Left lung (tissue), 10 donors: ENCODE measurements around the gene EIF3D. TPM values are rescaled to one million over a fixed set of nuclear protein-coding genes. Genes with fewer than 3 reads are reported as not detected.

Experiments
- ATAC-seq: fragments of 200-7000 bp; cut with Tn5 transposase; one replicate; pipeline ENCODE4 v1.9.1; 2020; ENCODE audit warnings: moderate library complexity
- DNase-seq, 4 donors: peaks; one replicate each; pipeline ENCODE4 v3.0.0-alpha.2; 2013 to 2020
- H3K27ac ChIP-seq, 2 donors: fragments of 200-600 bp; sonication (generic) in 1 of 2; one replicate each; pipeline versions ENCODE4 v1.5.0 to v1.8.0; 2020 to 2021
- H3K27me3 ChIP-seq, 2 donors: fragments of 200-600 bp; sonication (generic) in 1 of 2; one replicate each; pipeline versions ENCODE4 v1.5.0 to v1.8.0; 2020 to 2021
- H3K36me3 ChIP-seq, 2 donors: fragments of 200-600 bp; sonication (generic) in 1 of 2; one replicate each; pipeline versions ENCODE4 v1.5.0 to v1.8.0; 2020 to 2021
- H3K4me1 ChIP-seq, 2 donors: fragments of 200-600 bp; one replicate each; pipeline ENCODE4 v1.8.0; 2021
- H3K4me3 ChIP-seq, 2 donors: fragments of 200-600 bp; sonication (generic) in 1 of 2; one replicate each; pipeline versions ENCODE4 v1.5.0 to v1.8.0; 2020 to 2021; ENCODE audit warnings: mild to moderate bottlenecking in 1 of 2
- H3K9me3 ChIP-seq, 2 donors: fragments of 200-600 bp; sonication (generic) in 1 of 2; one replicate each; pipeline versions ENCODE4 v1.5.0 to v1.8.0; 2020 to 2021
- intact Hi-C, 2 donors: fragments of 100-400 bp; cut with DNase I; formaldehyde crosslinking; loops; one replicate each; pipeline versions ENCODE4 v1.11.2 to v1.14.2; 2022
- polyA plus RNA-seq, 6 donors: library from polyadenylated mRNA; unstranded; fragments of 120-200 nt; gene quantifications; one replicate each; pipeline ENCODE4 v1.2.1, GENCODE V29; 2013; ENCODE audit not compliant: insufficient read length in 6 of 6
- total RNA-seq, 2 donors: library from RNA; stranded (reverse); fragmentation: NEBNext Ultra II Directional; extraction: Animal tissue kit (Norgen Biotek cat#: 25700); gene quantifications; one replicate each; pipeline ENCODE4 v1.2.1, GENCODE V29; 2021
- TF ChIP-seq, protein P1 (sequence below), 2 donors: fragments of 200-600 bp; sonication (generic) in 1 of 2; IDR thresholded peaks; one replicate each; pipeline versions ENCODE4 v1.5.0 to v1.8.0; 2021; ENCODE audit warnings: antibody characterized with exemption in 2 of 2
- donor health status: DM: no; HTN: yes; CAD: no.
- donor health status: DM: no; HTN: no; CAD: no.

The EIF3D gene
- total and polyA plus RNA-seq, 8 donors = 116 to 294 (median 273) TPM

DNA sequence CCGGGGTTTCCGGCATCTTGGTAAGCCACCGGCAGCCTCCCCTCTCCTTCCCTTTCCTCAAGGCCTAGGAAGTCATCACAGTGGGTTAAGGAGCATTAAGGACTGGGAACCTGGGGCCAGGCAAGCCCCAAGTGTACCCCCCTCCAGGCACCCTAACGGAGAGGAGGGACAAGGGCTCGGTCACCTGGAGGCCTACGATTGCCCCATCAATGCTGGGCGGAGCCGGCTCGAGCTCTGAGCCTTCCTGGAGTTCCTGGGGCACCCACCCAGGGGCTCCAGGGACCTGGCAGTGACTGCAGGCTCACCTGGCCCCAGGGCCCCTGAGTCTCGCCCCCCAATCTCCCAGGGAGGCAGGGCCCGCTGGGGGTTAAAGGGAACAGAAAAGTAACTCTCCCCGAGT lies 34.5 kb upstream of the EIF3D start:
- DNase-seq (no peak), ATAC-seq (no peak)
- H3K36me3 ChIP-seq = no peaks in the 10 kb centered on the region
- intact Hi-C loops = no loop called here
- TF ChIP-seq, protein P1, sequence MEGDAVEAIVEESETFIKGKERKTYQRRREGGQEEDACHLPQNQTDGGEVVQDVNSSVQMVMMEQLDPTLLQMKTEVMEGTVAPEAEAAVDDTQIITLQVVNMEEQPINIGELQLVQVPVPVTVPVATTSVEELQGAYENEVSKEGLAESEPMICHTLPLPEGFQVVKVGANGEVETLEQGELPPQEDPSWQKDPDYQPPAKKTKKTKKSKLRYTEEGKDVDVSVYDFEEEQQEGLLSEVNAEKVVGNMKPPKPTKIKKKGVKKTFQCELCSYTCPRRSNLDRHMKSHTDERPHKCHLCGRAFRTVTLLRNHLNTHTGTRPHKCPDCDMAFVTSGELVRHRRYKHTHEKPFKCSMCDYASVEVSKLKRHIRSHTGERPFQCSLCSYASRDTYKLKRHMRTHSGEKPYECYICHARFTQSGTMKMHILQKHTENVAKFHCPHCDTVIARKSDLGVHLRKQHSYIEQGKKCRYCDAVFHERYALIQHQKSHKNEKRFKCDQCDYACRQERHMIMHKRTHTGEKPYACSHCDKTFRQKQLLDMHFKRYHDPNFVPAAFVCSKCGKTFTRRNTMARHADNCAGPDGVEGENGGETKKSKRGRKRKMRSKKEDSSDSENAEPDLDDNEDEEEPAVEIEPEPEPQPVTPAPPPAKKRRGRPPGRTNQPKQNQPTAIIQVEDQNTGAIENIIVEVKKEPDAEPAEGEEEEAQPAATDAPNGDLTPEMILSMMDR (IDR thresholded peaks at IDR 0.05) = no peak
- no peaks in the 10 kb centered on the region for H3K4me1 ChIP-seq
- no peaks in the 10 kb centered on the region for H3K9me3 ChIP-seq
- H3K27ac ChIP-seq = no peak overlapping the region
- peaks cover 12 to 65% of the 10 kb centered on the region in 2 donors for H3K27me3 ChIP-seq
- H3K4me3 ChIP-seq = no peak overlapping the region

DNA sequence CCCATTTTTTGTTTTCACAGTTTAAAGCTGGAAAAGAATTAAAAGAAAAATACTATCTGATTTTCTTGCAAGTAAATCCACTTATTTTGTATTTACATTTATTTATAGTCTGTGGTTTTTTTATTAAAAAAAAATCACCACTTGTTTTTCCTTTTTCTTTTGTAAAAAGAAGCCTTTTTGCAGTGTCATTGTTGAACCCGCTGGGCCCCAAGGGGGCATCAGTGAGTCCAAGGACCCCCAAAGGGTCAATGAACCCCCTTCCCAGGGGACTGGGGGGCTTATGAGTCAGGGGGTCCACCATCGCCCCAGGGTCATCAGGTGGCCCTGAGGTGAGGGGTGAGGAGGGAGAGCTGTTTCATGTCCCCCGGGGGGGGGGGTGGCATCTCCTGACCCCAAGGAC lies 34.0 kb upstream of the EIF3D start:
- intact Hi-C loops = no loop called here
- ATAC-seq (no peak), DNase-seq (no peak)
- no peak overlapping the region for H3K27ac ChIP-seq
- no peaks in the 10 kb centered on the region for H3K9me3 ChIP-seq
- TF ChIP-seq, protein P1 (IDR thresholded peaks at IDR 0.05) = no peak
- H3K36me3 ChIP-seq = no peaks in the 10 kb centered on the region
- H3K4me3 ChIP-seq = no peak overlapping the region
- peaks cover 12 to 60% of the 10 kb centered on the region in 2 donors for H3K27me3 ChIP-seq
- no peaks in the 10 kb centered on the region for H3K4me1 ChIP-seq

DNA sequence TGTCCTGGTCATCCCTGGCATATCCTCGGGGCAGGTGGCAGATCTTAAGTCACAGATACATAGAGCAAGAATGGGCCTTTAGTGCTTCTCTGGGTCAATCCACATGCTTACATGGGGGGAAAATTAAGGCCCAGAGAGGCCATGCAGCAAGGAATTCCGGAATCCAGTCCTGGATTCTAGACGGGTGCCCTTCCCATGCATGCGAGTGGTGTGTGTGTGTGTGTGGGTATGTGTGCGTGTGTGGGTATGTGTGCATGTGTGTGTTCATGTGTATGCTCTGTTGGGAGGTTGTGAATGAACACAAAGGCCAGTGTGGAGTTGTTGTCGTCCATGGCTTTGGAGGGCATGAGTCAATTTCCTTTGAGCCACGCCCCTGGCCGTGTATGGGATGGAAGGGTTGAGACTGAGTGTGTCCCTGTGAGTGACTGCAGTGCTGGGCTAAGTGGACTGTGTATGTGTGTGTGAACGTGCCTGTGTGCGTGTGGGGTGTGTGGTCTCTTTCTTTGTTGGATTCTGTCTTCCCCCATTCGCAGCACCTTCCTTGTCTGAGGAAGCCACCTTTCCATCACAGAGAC lies 33.4 kb upstream of the EIF3D start:
- Histone ChIP-seq H3K4me3 (no peak overlapping the region), H3K27ac (no peak overlapping the region), H3K36me3 (no peaks in the 10 kb centered on the region), H3K27me3 (peaks cover 12 to 58% of the 10 kb centered on the region in 2 donors), H3K4me1 (no peaks in the 10 kb centered on the region), H3K9me3 (no peaks in the 10 kb centered on the region)
- DNase-seq (no peak), ATAC-seq (peak; percentile 63)
- intact Hi-C loops = no loop called here
- TF ChIP-seq, protein P1 (IDR thresholded peaks at IDR 0.05) = no peak

DNA sequence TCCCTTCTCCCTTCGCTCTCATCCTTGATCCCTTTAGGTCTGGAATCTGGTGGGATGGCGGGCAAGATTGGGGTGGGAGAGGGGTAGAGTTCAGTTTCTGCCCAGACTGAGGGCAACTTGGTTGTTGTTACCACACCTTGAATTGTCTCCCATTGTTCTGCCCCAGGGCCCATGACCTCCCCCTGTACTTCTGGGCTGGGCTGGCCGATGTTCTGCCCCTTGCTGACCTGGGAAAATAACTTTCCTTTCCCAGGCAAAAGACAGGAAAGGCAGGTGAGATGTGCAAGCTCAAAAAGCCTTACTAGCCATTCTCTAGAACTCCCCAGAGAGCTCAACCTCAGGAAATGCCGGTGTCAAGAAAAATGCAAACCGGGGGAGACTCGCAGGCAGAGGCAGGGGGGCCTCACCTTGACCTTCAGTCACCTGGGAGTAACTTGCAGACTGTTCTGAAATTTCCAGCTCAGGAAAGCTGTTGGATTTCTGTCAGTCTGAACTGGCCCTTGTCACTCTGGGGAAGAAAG lies 32.4 kb upstream of the EIF3D start:
- Histone ChIP-seq H3K27me3 (peaks cover 12 to 56% of the 10 kb centered on the region in 2 donors), H3K27ac (no peak overlapping the region), H3K9me3 (no peaks in the 10 kb centered on the region), H3K36me3 (no peaks in the 10 kb centered on the region), H3K4me3 (no peak overlapping the region), H3K4me1 (no peaks in the 10 kb centered on the region)
- ATAC-seq = no peak
- no peak for DNase-seq
- TF ChIP-seq, protein P1 (IDR thresholded peaks at IDR 0.05) = no peak
- intact Hi-C loops = no loop called here

DNA sequence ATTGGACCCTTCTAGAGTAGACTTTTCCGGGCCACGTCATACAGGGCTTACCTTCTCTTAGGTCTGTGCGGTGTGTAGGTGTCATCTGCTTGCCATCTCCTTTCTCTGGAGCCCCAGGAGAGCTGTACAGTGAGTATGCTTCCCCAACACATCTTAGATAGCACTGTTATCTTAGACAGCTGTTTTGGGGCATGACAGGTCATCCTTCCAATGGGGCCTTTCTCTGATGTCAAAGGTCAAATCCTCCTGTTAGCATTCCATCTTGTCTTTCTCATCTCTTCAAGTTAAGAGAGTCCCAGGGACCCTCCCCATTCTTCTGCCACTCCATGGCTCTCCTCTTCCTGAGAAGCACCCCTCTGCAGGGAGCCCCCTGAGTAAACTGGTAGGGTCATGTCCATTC lies 31.0 kb upstream of the EIF3D start:
- no peaks in the 10 kb centered on the region for H3K9me3 ChIP-seq
- peaks cover 12 to 52% of the 10 kb centered on the region in 2 donors for H3K27me3 ChIP-seq
- H3K4me3 ChIP-seq = no peak overlapping the region
- ATAC-seq (no peak), DNase-seq (no peak)
- intact Hi-C loops = no loop called here
- H3K27ac ChIP-seq = no peak overlapping the region
- no peaks in the 10 kb centered on the region for H3K4me1 ChIP-seq
- TF ChIP-seq, protein P1 (IDR thresholded peaks at IDR 0.05) = no peak
- H3K36me3 ChIP-seq = no peaks in the 10 kb centered on the region
